GM08714 (cell line): Measurements from ENCODE around the gene PCDHGC4.

Experiments used
- H3K4me3 ChIP-seq: fragments of 200-500 bp; sonication (Bioruptor generic); 2 replicates; pipeline ENCODE4 v1.5.1; 2014; ENCODE audit warnings: mild to moderate bottlenecking, low read length, inconsistent platforms
- ZNF274 ChIP-seq: IDR thresholded peaks from 2 replicates; pipeline ENCODE4 v1.6.1; 2012; ENCODE audit warnings: mild to moderate bottlenecking, low read depth, low read length

PCDHGC4 gene

DNA sequence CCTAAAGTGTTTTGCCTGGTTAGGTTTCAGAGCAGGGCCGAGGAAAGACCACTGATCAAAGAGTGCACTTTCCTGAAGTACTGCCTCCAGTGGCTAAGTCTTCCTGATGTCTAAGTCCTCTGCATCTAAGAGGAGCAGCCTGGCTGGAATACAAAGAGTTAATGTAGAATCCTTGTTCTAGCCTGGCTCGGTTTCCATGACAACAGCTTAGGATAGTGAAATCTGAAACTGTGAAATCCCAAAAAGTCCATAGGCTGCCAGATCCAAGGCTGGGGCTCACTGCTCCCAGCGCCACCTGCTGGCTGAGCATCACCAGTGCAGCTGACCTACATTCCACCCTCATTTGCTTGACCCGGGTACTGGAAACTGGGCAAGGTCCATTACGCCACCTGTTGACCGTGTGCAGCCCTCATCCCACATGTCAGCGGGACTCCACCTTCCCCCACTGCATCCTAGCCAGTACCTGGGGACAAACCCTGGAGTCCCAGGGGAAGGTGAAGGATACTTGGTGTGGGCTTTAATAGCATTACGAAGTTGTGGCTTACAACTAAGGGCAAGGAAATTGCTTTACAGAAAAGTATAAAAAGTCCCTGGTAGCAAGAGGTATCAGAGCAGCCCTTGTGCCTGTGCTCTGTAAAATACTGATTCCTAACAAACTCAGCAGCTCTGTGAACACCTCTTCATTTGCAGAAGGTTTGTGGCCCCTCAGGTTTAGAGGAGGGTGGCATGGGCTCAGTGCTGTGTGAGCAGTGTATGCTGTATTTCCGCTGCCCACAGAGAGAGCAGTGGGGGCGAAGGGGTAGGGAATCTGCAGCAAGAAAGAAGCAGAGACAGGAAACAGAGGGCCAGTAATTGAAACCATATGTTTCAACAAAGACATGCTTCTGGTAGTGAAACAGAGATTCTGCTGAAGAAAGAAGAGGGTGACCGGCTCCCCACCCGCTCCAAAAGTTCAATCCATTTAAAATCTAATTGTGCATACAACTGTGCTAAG is 40.1 kb downstream of the PCDHGC4 start:
- no peak overlapping the region for H3K4me3 ChIP-seq
- TF ChIP-seq ZNF274 = no peak

GRCh38 chr5:141525653-141526052 is 40.8 kb downstream of the PCDHGC4 start:
- no peak for TF ChIP-seq ZNF274
- no peak overlapping the region for H3K4me3 ChIP-seq

DNA sequence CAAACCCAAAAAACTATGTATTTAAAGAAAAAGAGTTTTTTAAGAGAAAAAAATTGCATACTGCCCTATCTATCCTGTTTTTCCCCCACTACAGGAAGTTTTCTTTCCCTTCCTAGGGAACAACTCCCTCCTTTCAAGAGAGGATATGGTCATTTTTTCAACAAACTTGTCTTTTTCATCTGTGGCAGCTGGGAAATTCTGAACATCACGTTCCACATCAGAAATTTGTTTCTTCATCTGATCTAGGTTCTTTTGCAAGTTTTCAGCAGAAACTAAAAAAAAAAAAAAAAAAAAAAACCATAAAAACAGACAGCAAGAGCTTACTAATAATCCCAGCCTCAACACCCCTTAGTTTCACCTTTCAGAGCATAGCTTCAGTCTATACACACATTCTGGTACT is 42.6 kb downstream of the PCDHGC4 start:
- TF ChIP-seq ZNF274 = no peak
- no peak overlapping the region for H3K4me3 ChIP-seq

DNA sequence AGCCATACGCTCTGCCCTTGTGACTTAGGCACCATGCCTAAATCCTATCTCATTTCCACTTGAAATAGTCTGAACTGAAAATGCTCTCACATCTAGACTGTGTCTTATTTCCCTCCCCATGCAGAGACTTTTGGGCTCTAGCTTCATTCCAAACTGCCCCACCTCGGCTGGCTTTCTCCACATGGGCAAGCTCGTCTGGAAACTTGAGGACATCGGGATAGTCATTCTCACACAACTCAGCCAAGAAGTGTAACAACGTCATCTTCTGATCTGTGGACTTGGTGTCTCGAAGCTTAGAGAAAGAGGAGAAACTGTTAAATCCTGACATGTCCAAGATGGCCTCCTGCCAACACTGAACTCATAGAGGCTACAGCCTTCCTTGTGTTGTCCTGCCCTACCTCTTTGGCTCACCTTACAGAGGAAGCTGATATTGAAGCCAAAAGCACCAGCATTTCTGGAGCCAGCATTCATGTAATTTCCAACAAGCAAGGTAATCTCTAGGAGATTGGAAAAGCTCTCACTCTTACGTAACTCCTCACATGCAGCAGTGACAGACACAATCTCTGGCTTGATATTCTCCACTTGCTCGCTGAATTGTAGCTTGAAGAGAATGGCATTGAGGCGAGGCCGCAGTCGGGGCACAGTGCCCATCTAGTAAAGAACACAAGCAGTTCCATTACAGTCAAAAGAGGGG is 43.6 kb downstream of the PCDHGC4 start:
- no peak overlapping the region for H3K4me3 ChIP-seq
- TF ChIP-seq ZNF274 = no peak

- no peak for TF ChIP-seq ZNF274
- H3K4me3 ChIP-seq = no peak overlapping the region
Observed at GRCh38 chr5:141529002-141529401, 44.2 kb downstream of the PCDHGC4 start.

DNA sequence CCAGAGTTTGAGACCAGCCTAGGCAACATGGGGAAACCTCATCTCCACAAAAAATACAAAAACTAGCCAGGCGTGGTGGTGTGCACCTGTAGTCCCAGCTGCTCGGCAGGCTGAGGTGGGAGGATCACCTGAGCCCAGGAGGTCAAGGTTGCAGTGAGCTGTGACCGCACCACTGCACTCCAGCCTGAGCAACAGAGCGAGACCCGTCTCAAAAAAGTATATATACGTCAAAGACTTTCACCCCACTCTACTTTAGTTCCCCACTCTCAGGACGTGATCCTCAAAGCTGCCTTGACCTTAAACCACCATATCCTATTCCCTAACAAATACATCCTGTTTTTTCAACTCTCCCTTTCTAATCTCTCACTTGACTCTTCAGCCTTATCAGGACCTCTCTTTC is 45.0 kb downstream of the PCDHGC4 start:
- TF ChIP-seq ZNF274 = no peak
- no peak overlapping the region for H3K4me3 ChIP-seq

GRCh38 chr5:141532726-141533125 is 47.9 kb downstream of the PCDHGC4 start:
- no peak for TF ChIP-seq ZNF274
- no peak overlapping the region for H3K4me3 ChIP-seq

DNA sequence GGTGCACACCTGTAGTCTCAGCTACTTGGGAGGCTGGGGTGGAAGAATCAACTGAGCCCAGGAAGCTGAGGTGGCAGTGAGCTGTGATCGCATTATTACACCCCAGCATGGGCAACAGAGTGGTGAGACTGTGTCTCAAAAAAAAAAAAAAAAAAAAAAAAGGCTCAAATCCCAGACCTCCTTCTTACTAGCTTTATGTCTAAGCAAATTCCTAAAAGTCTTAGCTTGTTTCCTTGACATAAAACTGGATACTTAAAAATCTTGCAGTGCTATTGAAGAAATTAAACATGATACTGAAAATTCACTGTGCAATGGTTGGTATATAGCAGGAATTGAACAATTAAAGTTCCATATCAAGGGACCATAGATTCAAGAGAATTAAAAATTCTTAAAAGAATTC is 49.1 kb downstream of the PCDHGC4 start:
- no peak for TF ChIP-seq ZNF274
- no peak overlapping the region for H3K4me3 ChIP-seq

DNA sequence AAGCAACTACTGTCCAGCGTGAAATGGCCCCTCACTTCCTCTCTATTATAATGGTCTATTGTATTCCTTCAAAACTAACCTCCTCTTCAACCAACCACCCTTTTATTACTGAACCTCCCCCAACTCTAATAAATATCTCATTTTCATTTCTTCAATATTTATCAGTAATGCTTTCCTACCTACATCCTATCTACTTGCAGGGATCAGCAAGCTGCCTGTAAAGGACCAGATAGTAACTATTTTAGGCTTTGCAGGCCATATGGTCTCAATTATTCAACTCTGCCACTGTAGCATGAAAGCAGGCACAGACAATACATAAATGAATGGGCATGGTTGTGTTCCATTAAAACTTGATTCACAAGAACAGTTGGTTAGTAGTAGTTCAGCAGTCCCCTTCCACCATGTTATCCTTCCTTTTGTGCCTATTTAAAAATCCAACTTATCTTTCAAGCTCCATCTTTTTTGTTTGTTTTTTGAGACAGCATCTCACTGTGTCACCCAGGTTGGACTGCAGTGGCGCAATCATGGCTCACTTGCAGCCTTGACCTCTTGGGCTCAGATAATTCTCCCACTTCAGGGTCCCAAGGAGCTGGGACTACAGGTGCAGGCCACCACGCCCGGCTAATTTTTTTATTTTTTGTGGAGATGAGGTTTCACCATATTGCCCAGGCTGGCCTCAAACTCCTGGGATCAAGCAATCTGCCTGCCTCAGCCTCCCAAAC is 49.8 kb downstream of the PCDHGC4 start:
- TF ChIP-seq ZNF274 = no peak
- H3K4me3 ChIP-seq = no peak overlapping the region
